Cardiac septum (tissue), 1 donor: ENCODE results near the gene GOLGA8T. TPM values are rescaled to one million over a fixed set of nuclear protein-coding genes. Genes with fewer than 3 reads are reported as not detected.
"Not testable (repeated sequence)": the region's sequence is repeated elsewhere in the genome, so short reads cannot be mapped to it uniquely, and the experiment has no call there.

Source experiments
- DNase-seq: peaks from one replicate; pipeline ENCODE4 v3.0.0-alpha.2; 2020; ENCODE audit warnings: low spot score
- intact Hi-C: fragments of 100-400 bp; cut with DNase I; formaldehyde crosslinking; loops from one replicate; pipeline ENCODE4 v1.14.0; 2022
- long read RNA-seq: library from polyadenylated mRNA; unstranded; transcript quantifications from one replicate; pipeline ENCODE4 v2.0.0, GENCODE V29; 2021
- total RNA-seq: library from RNA; stranded (reverse); fragmentation: NEBNext Ultra II Directional; extraction: Animal tissue kit (Norgen Biotek cat#: 25700); gene quantifications from one replicate; pipeline ENCODE4 v1.2.1, GENCODE V29; 2021
- donor health status: DM: no; HTN: no; CAD: no.

The GOLGA8T gene
- total RNA-seq, result 1.6 TPM
- long read RNA-seq, result 0 reads

GRCh38 chr15:30134751-30135150, at the start of gene GOLGA8T:
Gene GOLGA8T, plus strand, starts transcription at chr15:30135051. Its CDS starts 98 bp downstream, at chr15:30135149.
- intact Hi-C loops, DNase-seq: not testable (repeated sequence)

GRCh38 chr15:30097827-30098226, 37.0 kb upstream of the GOLGA8T start:
- intact Hi-C loops, result not testable (repeated sequence)

GRCh38 chr15:30102890-30103289, 32.0 kb upstream of the GOLGA8T start:
- DNase-seq, intact Hi-C loops: not testable (repeated sequence)

More at GRCh38 chr15:30097827-30098226, 37.0 kb upstream of the GOLGA8T start:
- not testable (repeated sequence) for DNase-seq

- intact Hi-C loops, result not testable (repeated sequence)
- DNase-seq, result peak; percentile 31
Measured at GRCh38 chr15:30103941-30104507, 30.8 kb upstream of the GOLGA8T start.

- intact Hi-C loops, DNase-seq: not testable (repeated sequence)
Measured at GRCh38 chr15:30110591-30110990, 24.3 kb upstream of the GOLGA8T start.

GRCh38 chr15:30130066-30130465, 4.8 kb upstream of the GOLGA8T start:
- intact Hi-C loops, DNase-seq: not testable (repeated sequence)

GRCh38 chr15:30143246-30143645, 8.4 kb downstream of the GOLGA8T start:
- DNase-seq, intact Hi-C loops: not testable (repeated sequence)

GRCh38 chr15:30149891-30150290, 15.0 kb downstream of the GOLGA8T start:
- DNase-seq, intact Hi-C loops: not testable (repeated sequence)

GRCh38 chr15:30162479-30163357, 27.9 kb downstream of the GOLGA8T start:
- DNase-seq, result peak; percentile 24
- intact Hi-C loops, result not testable (repeated sequence)

GRCh38 chr15:30163759-30164158, 28.9 kb downstream of the GOLGA8T start:
- intact Hi-C loops, DNase-seq: not testable (repeated sequence)

GRCh38 chr15:30164257-30164656, 29.4 kb downstream of the GOLGA8T start:
- DNase-seq, intact Hi-C loops: not testable (repeated sequence)

- intact Hi-C loops, DNase-seq: not testable (repeated sequence)
Measured at GRCh38 chr15:30167403-30167802, 32.6 kb downstream of the GOLGA8T start.

GRCh38 chr15:30167886-30168285, 33.0 kb downstream of the GOLGA8T start:
- DNase-seq, intact Hi-C loops: not testable (repeated sequence)

GRCh38 chr15:30171452-30171851, 36.6 kb downstream of the GOLGA8T start:
- intact Hi-C loops, DNase-seq: not testable (repeated sequence)

GRCh38 chr15:30173041-30173608, 38.3 kb downstream of the GOLGA8T start:
- DNase-seq, result peak; percentile 71
- intact Hi-C loops, result not testable (repeated sequence)

GRCh38 chr15:30175291-30175690, 40.4 kb downstream of the GOLGA8T start:
- intact Hi-C loops, result not testable (repeated sequence)
- peak; percentile 43 for DNase-seq

GRCh38 chr15:30176613-30177012, 41.8 kb downstream of the GOLGA8T start:
- intact Hi-C loops, DNase-seq: not testable (repeated sequence)

GRCh38 chr15:30179814-30180213, 45.0 kb downstream of the GOLGA8T start:
- DNase-seq, intact Hi-C loops: not testable (repeated sequence)

- intact Hi-C loops, result not testable (repeated sequence)
Measured at GRCh38 chr15:30185495-30185894, 50.6 kb downstream of the GOLGA8T start.

GRCh38 chr15:30187429-30187828, 52.6 kb downstream of the GOLGA8T start:
- intact Hi-C loops, DNase-seq: not testable (repeated sequence)

More at GRCh38 chr15:30185495-30185894, 50.6 kb downstream of the GOLGA8T start:
- not testable (repeated sequence) for DNase-seq
